ENCODE measurements around the gene ABCF2. TPM values are rescaled to one million over a fixed set of nuclear protein-coding genes. Genes with fewer than 3 reads are reported as not detected.

ABCF2 gene
- total and polyA plus RNA-seq, 2 of the 13 experiments (the other 11 are each of a cell fraction or from before 2014, with no cell fraction given), result 16.3 to 42.5 TPM

- H3K27ac ChIP-seq (ENCODE audit: extremely low read length, insufficient read depth, low read length), result peak within 1 kb of the TSS; percentile 62
- intact Hi-C loops (cut with micrococcal nuclease; ENCODE audit: unreplicated experiment), result loop anchor here (2.0 kb wide), 1 partner anchor 16 kb away; the partner anchor contains the start of gene SMARCD3
- CTCF ChIA-PET (ENCODE audit: low intra/inter-chr PET ratio, low total read pairs), result no interaction called here
- H3K9me3 ChIP-seq (ENCODE audit: low read length), result no peaks in the 10 kb centered on the region
- peaks cover 22% of the 10 kb centered on the region for H3K79me2 ChIP-seq (ENCODE audit: insufficient read depth, low read length)
- H4K20me1 ChIP-seq (ENCODE audit: insufficient read depth, low read length), result peaks cover 12% of the 10 kb centered on the region; the same call in 1 of the 2 replicates
- peak within 1 kb of the TSS; percentile 81 for H3K9ac ChIP-seq (ENCODE audit: insufficient read depth, low read depth, low read length)
- H3K27me3 ChIP-seq (ENCODE audit: control insufficient read depth in 1 of 2, insufficient read depth in 2 of 2, low read length in 2 of 2), result no peaks in the 10 kb centered on the region; a peak in 1 of 5 replicates
- ATAC-seq, result peak; percentile 96
- peaks cover 34% of the 10 kb centered on the region for H3K4me1 ChIP-seq (ENCODE audit: insufficient read depth, low read length)
- peak within 1 kb of the TSS; percentile 88 for H2AFZ ChIP-seq (ENCODE audit: low read length)
- in situ Hi-C loops (cut with HindIII; ENCODE audit: extremely low pct_ligation_motif_present, low pct_unique_long_range_greater_than_20kb), result no loop called here
- DNase-seq (ENCODE audit: low spot score), result peak; percentile 66
- WGBS (ENCODE audit: low lambda C conversion rate), result 2% methylated on average over 26 of the region's 79 CpGs
- H3K36me3 ChIP-seq (replicated peaks in 1 of 2; ENCODE audit: control insufficient read depth in 1 of 2, insufficient read depth in 2 of 2, low read length in 2 of 2), result peaks cover 6 to 24% of the 10 kb centered on the region in 2 experiments; a peak in 3 of 5 replicates
- POLR2A ChIA-PET, result interaction anchor here (0.7 to 1.3 kb wide), 6 partner anchors 10 to 170 kb away, joined by 3 to 8 read pairs (median 4); partner anchors contain the start of genes FASTK and NUB1
- H3K4me3 ChIP-seq (replicated peaks in 1 of 3; ENCODE audit: insufficient read depth in 1 of 3, low read depth in 2 of 3, low read length in 3 of 3), result peak within 1 kb of the TSS; percentile 90 to 98 (median 91)
- BruUV-seq (replicated peaks), result no TSS peak
- no peak for FAIRE-seq
- peak within 1 kb of the TSS; percentile 96 for H3K4me2 ChIP-seq (ENCODE audit: low read depth, low read length)
- TF ChIP-seq AHDC1 (CRISPR knock-in tag; IDR thresholded peaks at IDR 0.05; ENCODE audit: borderline replicate concordance) (no peak), IKZF5 (CRISPR knock-in tag; IDR thresholded peaks at IDR 0.05) (0 out of 2 replicates have a peak, but pooled peaks have one; percentile 33), ZNF776 (CRISPR knock-in tag; IDR thresholded peaks at IDR 0.05) (no peak; the same call in 1 of the 2 replicates), ZSCAN31 (CRISPR knock-in tag; IDR thresholded peaks at IDR 0.05; ENCODE audit: low read depth) (peak; percentile 70; the same call in 1 of the 2 replicates), ETV5 (CRISPR knock-in tag; IDR thresholded peaks at IDR 0.05; ENCODE audit: borderline replicate concordance) (peak; percentile 81; the same call in 1 of the 2 replicates), CBX1 (IDR thresholded peaks at IDR 0.05; ENCODE audit: low read depth) (no peak), TBL1XR1 (IDR thresholded peaks at IDR 0.05; ENCODE audit: borderline replicate concordance, low read length, partially characterized antibody) (no peak), HOXA9 (CRISPR knock-in tag; IDR thresholded peaks at IDR 0.05; ENCODE audit: borderline replicate concordance) (0 out of 2 replicates have a peak, but pooled peaks have one; percentile 38), SIX1 (CRISPR knock-in tag; IDR thresholded peaks at IDR 0.05; ENCODE audit: borderline replicate concordance) (no peak), ATAD3A (CRISPR knock-in tag; IDR thresholded peaks at IDR 0.05) (no peak), ZBTB7A (CRISPR knock-in tag; IDR thresholded peaks at IDR 0.05) (no peak), SKIL (CRISPR knock-in tag; IDR thresholded peaks at IDR 0.05; ENCODE audit: borderline replicate concordance) (no peak)
These were observed 5.3 kb upstream of the ABCF2 start, which contains the start of gene CHPF2 for GRCh38 chr7:151232091-151232916. TSS of gene CHPF2 (plus strand) at chr7:151232483. CDS start at chr7:151234012, 1,529 bp downstream.
